Neural cell (in vitro differentiated cells): ENCODE measurements around the gene IL17RC. TPM values are rescaled to one million over a fixed set of nuclear protein-coding genes. Genes with fewer than 3 reads are reported as not detected.

Experiments
- H2AFZ ChIP-seq: fragments of 200-600, 300-800 bp; sonication (generic), shearing (Covaris generic); 2 replicates; pipeline ENCODE4 v1.6.0; 2014; ENCODE audit warnings: low read depth, mild to moderate bottlenecking, antibody characterized with exemption, low read length, moderate library complexity
- H3F3A ChIP-seq: fragments of 200-600 bp; shearing (Covaris generic); 2 replicates; pipeline ENCODE4 v1.6.1; 2016; ENCODE audit warnings: mild to moderate bottlenecking, moderate library complexity, mixed read lengths, antibody characterized with exemption, low read length; ENCODE audit not compliant: insufficient read depth, poor library complexity, severe bottlenecking
- H3K27ac ChIP-seq: fragments of 200-600, 300-800 bp; sonication (generic), shearing (Covaris generic); 2 replicates; pipeline ENCODE4 v1.5.1; 2014; ENCODE audit warnings: mild to moderate bottlenecking, low read length, moderate library complexity
- H3K27me3 ChIP-seq: fragments of 300-800, 200-600 bp; sonication (generic), shearing (Covaris generic); 2 replicates; pipeline ENCODE4 v1.6.0; 2014; ENCODE audit warnings: mild to moderate bottlenecking, low read depth, low read length, moderate library complexity; ENCODE audit not compliant: insufficient read depth
- H3K36me3 ChIP-seq: fragments of 300-800, 200-600 bp; sonication (generic), shearing (Covaris generic); 2 replicates; pipeline ENCODE4 v1.5.1; 2014; ENCODE audit warnings: mild to moderate bottlenecking, antibody characterized with exemption, low read length, moderate library complexity; ENCODE audit not compliant: insufficient read depth
- H3K4me2 ChIP-seq: fragments of 300-800, 200-600 bp; sonication (generic), shearing (Covaris generic); 2 replicates; pipeline ENCODE4 v1.6.0; 2014; ENCODE audit warnings: mild to moderate bottlenecking, low read length
- H3K4me3 ChIP-seq: fragments of 300-800, 200-600 bp; sonication (generic), shearing (Covaris generic); 2 replicates; pipeline ENCODE4 v1.5.1; 2014; ENCODE audit warnings: mild to moderate bottlenecking, low read length, moderate library complexity
- H3K79me2 ChIP-seq: fragments of 200-600 bp; shearing (Covaris generic); replicated peaks from 2 replicates; pipeline ENCODE4 v1.6.0; 2014; ENCODE audit warnings: mild to moderate bottlenecking, low read length, moderate library complexity; ENCODE audit not compliant: insufficient read depth
- H3K9ac ChIP-seq: fragments of 300-800, 200-600 bp; sonication (generic), shearing (Covaris generic); 2 replicates; pipeline ENCODE4 v1.6.1; 2016; ENCODE audit warnings: mild to moderate bottlenecking, low read length, mixed read lengths
- H3K9me2 ChIP-seq: fragments of 200-600 bp; shearing (Covaris generic); 2 replicates; pipeline ENCODE4 v1.6.1; 2016; ENCODE audit warnings: mild to moderate bottlenecking, low read length, mixed read lengths; ENCODE audit not compliant: insufficient read depth
- H3K9me3 ChIP-seq: fragments of 200-600, 300-800 bp; sonication (generic), shearing (Covaris generic); 2 replicates; pipeline ENCODE4 v1.6.1; 2016; ENCODE audit warnings: mild to moderate bottlenecking, mixed run types, low read length, moderate library complexity, mixed read lengths
- H4K20me1 ChIP-seq: fragments of 200-600 bp; shearing (Covaris generic); 2 replicates; pipeline ENCODE4 v1.6.1; 2016; ENCODE audit warnings: mild to moderate bottlenecking, mixed run types; ENCODE audit not compliant: insufficient read depth
- CTCF ChIP-seq: fragments of 450-650 bp; IDR thresholded peaks from 2 replicates; pipeline ENCODE4 v1.5.1; 2014; ENCODE audit warnings: antibody characterized with exemption, mild to moderate bottlenecking, moderate library complexity; ENCODE audit not compliant: poor library complexity, severe bottlenecking
- EP300 ChIP-seq: fragments of 450-650 bp; conservative IDR thresholded peaks from 2 replicates; pipeline ENCODE4 v1.6.1; 2014; ENCODE audit warnings: antibody characterized with exemption, mild to moderate bottlenecking, moderate library complexity; ENCODE audit not compliant: poor library complexity, severe bottlenecking
- EZH2 ChIP-seq: fragments of 200-600, 300-800 bp; shearing (Covaris generic), sonication (generic); IDR thresholded peaks from 2 replicates; pipeline ENCODE4 v1.6.1; 2014; ENCODE audit warnings: antibody characterized with exemption, low read length, borderline replicate concordance, mild to moderate bottlenecking; ENCODE audit not compliant: insufficient read depth, poor library complexity, severe bottlenecking
- MXI1 ChIP-seq: fragments of 450-650 bp; conservative IDR thresholded peaks from 2 replicates; pipeline ENCODE4 v1.6.1; 2014; ENCODE audit warnings: antibody characterized with exemption, mild to moderate bottlenecking; ENCODE audit not compliant: poor library complexity, severe bottlenecking
- POLR2AphosphoS5 ChIP-seq: IDR thresholded peaks from 2 replicates; pipeline ENCODE4 v1.6.1; 2012
- RAD21 ChIP-seq: fragments of 450-650 bp; conservative IDR thresholded peaks from 2 replicates; pipeline ENCODE4 v1.6.1; 2014; ENCODE audit warnings: antibody characterized with exemption, mild to moderate bottlenecking, moderate library complexity
- SMC3 ChIP-seq: fragments of 450-650 bp; conservative IDR thresholded peaks from 2 replicates; pipeline ENCODE4 v1.6.1; 2014; ENCODE audit warnings: antibody characterized with exemption, mild to moderate bottlenecking, moderate library complexity; ENCODE audit not compliant: poor library complexity
- TAF1 ChIP-seq: IDR thresholded peaks from 2 replicates; pipeline ENCODE4 v1.6.1; 2012; ENCODE audit warnings: low read depth
- polyA plus RNA-seq: library from polyadenylated mRNA; depleted of rRNA; stranded (reverse); fragments of >200 nt; gene quantifications from 2 replicates; pipeline ENCODE4 v1.2.3, GENCODE V29; 2014
- TF ChIP-seq, protein P1 (sequence below): IDR thresholded peaks from 2 replicates; pipeline ENCODE4 v1.6.1; 2012; ENCODE audit warnings: borderline replicate concordance

IL17RC gene
- polyA plus RNA-seq, 1 donor from 2014 or later = not detected

- no peak overlapping the region for H3K9ac ChIP-seq
These were observed 32.2 kb upstream of the IL17RC start for GRCh38 chr3:9884555-9885165.

DNA sequence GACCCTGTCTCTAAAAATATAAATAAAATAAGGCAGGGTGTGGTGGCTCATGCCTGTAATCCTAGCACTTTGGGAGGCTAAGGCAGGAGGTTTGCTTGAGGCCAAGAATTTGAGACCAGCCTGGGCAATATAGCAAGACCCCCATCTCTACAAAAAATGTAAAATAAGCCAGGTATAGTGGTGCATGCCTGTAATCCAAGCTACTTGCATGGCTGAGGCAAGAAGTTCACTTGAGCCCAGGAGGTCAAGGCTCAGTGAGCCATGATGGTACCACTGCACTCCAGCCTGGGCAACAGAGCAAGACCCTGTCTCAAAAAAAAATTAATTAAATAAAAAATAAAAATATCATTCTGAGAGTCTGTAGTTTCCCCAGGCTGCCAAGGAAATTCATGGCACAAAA is 30.6 kb upstream of the IL17RC start:
- H2AFZ ChIP-seq = no peak overlapping the region
- no peaks in the 10 kb centered on the region for H3K27me3 ChIP-seq
- H3K9me2 ChIP-seq = no peaks in the 10 kb centered on the region
- no peak overlapping the region for H3K9ac ChIP-seq
- no peaks in the 10 kb centered on the region for H3K36me3 ChIP-seq
- peaks cover 3% of the 10 kb centered on the region for H3F3A ChIP-seq
- no peak overlapping the region for H3K4me3 ChIP-seq
- H3K9me3 ChIP-seq = no peaks in the 10 kb centered on the region
- H3K4me2 ChIP-seq = no peak overlapping the region
- no peak overlapping the region for H3K27ac ChIP-seq
- H4K20me1 ChIP-seq = no peaks in the 10 kb centered on the region
- H3K79me2 ChIP-seq = peaks cover 9% of the 10 kb centered on the region
- TF ChIP-seq EZH2 = no peak
- no peak for TF ChIP-seq EP300
- no peak for TF ChIP-seq TAF1
- no peak for TF ChIP-seq CTCF
- TF ChIP-seq MXI1 = no peak
- TF ChIP-seq RAD21 = no peak
- TF ChIP-seq SMC3 = no peak
- TF ChIP-seq, protein P1, sequence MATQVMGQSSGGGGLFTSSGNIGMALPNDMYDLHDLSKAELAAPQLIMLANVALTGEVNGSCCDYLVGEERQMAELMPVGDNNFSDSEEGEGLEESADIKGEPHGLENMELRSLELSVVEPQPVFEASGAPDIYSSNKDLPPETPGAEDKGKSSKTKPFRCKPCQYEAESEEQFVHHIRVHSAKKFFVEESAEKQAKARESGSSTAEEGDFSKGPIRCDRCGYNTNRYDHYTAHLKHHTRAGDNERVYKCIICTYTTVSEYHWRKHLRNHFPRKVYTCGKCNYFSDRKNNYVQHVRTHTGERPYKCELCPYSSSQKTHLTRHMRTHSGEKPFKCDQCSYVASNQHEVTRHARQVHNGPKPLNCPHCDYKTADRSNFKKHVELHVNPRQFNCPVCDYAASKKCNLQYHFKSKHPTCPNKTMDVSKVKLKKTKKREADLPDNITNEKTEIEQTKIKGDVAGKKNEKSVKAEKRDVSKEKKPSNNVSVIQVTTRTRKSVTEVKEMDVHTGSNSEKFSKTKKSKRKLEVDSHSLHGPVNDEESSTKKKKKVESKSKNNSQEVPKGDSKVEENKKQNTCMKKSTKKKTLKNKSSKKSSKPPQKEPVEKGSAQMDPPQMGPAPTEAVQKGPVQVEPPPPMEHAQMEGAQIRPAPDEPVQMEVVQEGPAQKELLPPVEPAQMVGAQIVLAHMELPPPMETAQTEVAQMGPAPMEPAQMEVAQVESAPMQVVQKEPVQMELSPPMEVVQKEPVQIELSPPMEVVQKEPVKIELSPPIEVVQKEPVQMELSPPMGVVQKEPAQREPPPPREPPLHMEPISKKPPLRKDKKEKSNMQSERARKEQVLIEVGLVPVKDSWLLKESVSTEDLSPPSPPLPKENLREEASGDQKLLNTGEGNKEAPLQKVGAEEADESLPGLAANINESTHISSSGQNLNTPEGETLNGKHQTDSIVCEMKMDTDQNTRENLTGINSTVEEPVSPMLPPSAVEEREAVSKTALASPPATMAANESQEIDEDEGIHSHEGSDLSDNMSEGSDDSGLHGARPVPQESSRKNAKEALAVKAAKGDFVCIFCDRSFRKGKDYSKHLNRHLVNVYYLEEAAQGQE = no peak

More at GRCh38 chr3:9884555-9885165, 32.2 kb upstream of the IL17RC start:
- H3K9me2 ChIP-seq = no peaks in the 10 kb centered on the region
- H3K36me3 ChIP-seq = no peaks in the 10 kb centered on the region
- no peak overlapping the region for H2AFZ ChIP-seq
- no peak for TF ChIP-seq EP300
- no peak for TF ChIP-seq TAF1
- TF ChIP-seq SMC3 = no peak
- no peak for TF ChIP-seq CTCF
- TF ChIP-seq RAD21 = no peak
- TF ChIP-seq, protein P1 = no peak
- no peak for TF ChIP-seq POLR2AphosphoS5
- TF ChIP-seq MXI1 = no peak
- TF ChIP-seq EZH2 = no peak
- no peaks in the 10 kb centered on the region for H3K9me3 ChIP-seq
- H3K4me3 ChIP-seq = no peak overlapping the region
- peaks cover 2% of the 10 kb centered on the region for H3F3A ChIP-seq
- H3K4me2 ChIP-seq = no peak overlapping the region
- H3K79me2 ChIP-seq = no peaks in the 10 kb centered on the region
- no peaks in the 10 kb centered on the region for H4K20me1 ChIP-seq
- H3K27me3 ChIP-seq = no peaks in the 10 kb centered on the region
- H3K27ac ChIP-seq = no peak overlapping the region
